Thoracic aorta (tissue), 2 donors: ENCODE results near the gene NUDT3. TPM values are rescaled to one million over a fixed set of nuclear protein-coding genes. Genes with fewer than 3 reads are reported as not detected.

Experiments
- ATAC-seq: fragments of 150-250 bp; one replicate; pipeline ENCODE4 v1.8.0; 2017; ENCODE audit warnings: low read depth; ENCODE audit not compliant: insufficient number of reproducible peaks, low FRiP score
- DNase-seq: peaks from one replicate; pipeline ENCODE4 v3.0.0-alpha.2; 2020; ENCODE audit warnings: low spot score
- H3K27ac ChIP-seq, 2 donors: fragments of 200-600 bp; sonication (generic); 1 replicate in 1 of 2; 2 replicates in 1 of 2; pipeline ENCODE4 v1.5.1; 2016; ENCODE audit warnings: mild to moderate bottlenecking in 2 of 2, moderate library complexity in 2 of 2
- H3K27me3 ChIP-seq: fragments of 200-600 bp; sonication (generic); replicated peaks from 2 replicates; pipeline ENCODE4 v1.6.0; 2016; ENCODE audit warnings: mild to moderate bottlenecking; ENCODE audit not compliant: insufficient read depth
- H3K36me3 ChIP-seq: fragments of 200-600 bp; sonication (generic); one replicate; pipeline ENCODE4 v1.5.1; 2016
- H3K4me1 ChIP-seq, 2 donors: fragments of 200-600 bp; sonication (generic); 1 replicate in 1 of 2; 2 replicates in 1 of 2; pipeline versions ENCODE4 v1.5.1 to v1.6.0; 2016; ENCODE audit warnings: low read depth in 2 of 2, mild to moderate bottlenecking in 1 of 2; ENCODE audit not compliant: control insufficient read depth in 1 of 2
- H3K4me3 ChIP-seq: fragments of 200-600 bp; sonication (generic); 2 replicates; pipeline ENCODE4 v1.5.1; 2016; ENCODE audit warnings: mild to moderate bottlenecking
- H3K9me3 ChIP-seq: fragments of 200-600 bp; sonication (generic); 2 replicates; pipeline ENCODE4 v1.5.1; 2016
- CTCF ChIP-seq: fragments of 200-600 bp; sonication (generic); IDR thresholded peaks from one replicate; pipeline ENCODE4 v1.5.1; 2019; ENCODE audit warnings: antibody characterized with exemption
- total RNA-seq, 2 donors: library from RNA; depleted of rRNA; stranded (reverse); fragments of >200 nt; gene quantifications; one replicate each; pipeline versions ENCODE4 v1.1.0 to v1.2.3, GENCODE V29; 2016

The NUDT3 gene
- total RNA-seq, 2 donors from 2014 or later: 34.8 to 46.8 TPM

GRCh38 chr6:34281702-34282334, 110.7 kb downstream of the NUDT3 start:
- no peak overlapping the region for H3K27ac ChIP-seq
- no peak for ATAC-seq
- peaks cover 0 to 4% of the 10 kb centered on the region in 2 donors for H3K4me1 ChIP-seq
- DNase-seq: no peak
- no peak overlapping the region for H3K4me3 ChIP-seq
- no peaks in the 10 kb centered on the region for H3K9me3 ChIP-seq
- no peaks in the 10 kb centered on the region for H3K36me3 ChIP-seq
- H3K27me3 ChIP-seq: no peaks in the 10 kb centered on the region
- no peak for TF ChIP-seq CTCF

- no peaks in the 10 kb centered on the region for H3K36me3 ChIP-seq
- no peak for ATAC-seq
- H3K4me3 ChIP-seq: no peak overlapping the region
Measured at GRCh38 chr6:34280216-34280615, 112.3 kb downstream of the NUDT3 start.

GRCh38 chr6:34278833-34279232, 113.6 kb downstream of the NUDT3 start:
- ATAC-seq: no peak
- TF ChIP-seq CTCF: no peak
- Histone ChIP-seq H3K27me3 (no peaks in the 10 kb centered on the region), H3K4me1 (no peaks in the 10 kb centered on the region), H3K36me3 (no peaks in the 10 kb centered on the region), H3K27ac (no peak overlapping the region), H3K4me3 (no peak overlapping the region), H3K9me3 (no peaks in the 10 kb centered on the region)
- no peak for DNase-seq

More at GRCh38 chr6:34280216-34280615, 112.3 kb downstream of the NUDT3 start:
- H3K4me1 ChIP-seq: no peaks in the 10 kb centered on the region
- no peak for TF ChIP-seq CTCF
- no peaks in the 10 kb centered on the region for H3K9me3 ChIP-seq
- no peak for DNase-seq
- no peak overlapping the region for H3K27ac ChIP-seq
- no peaks in the 10 kb centered on the region for H3K27me3 ChIP-seq

- H3K9me3 ChIP-seq: no peaks in the 10 kb centered on the region
- TF ChIP-seq CTCF: no peak
- no peaks in the 10 kb centered on the region for H3K36me3 ChIP-seq
- no peaks in the 10 kb centered on the region for H3K4me1 ChIP-seq
- ATAC-seq (no peak), DNase-seq (no peak)
- no peaks in the 10 kb centered on the region for H3K27me3 ChIP-seq
- H3K4me3 ChIP-seq: no peak overlapping the region
- no peak overlapping the region for H3K27ac ChIP-seq
Measured at GRCh38 chr6:34277763-34278112, 114.7 kb downstream of the NUDT3 start.

- ATAC-seq (no peak), DNase-seq (no peak)
- Histone ChIP-seq H3K27ac (no peak overlapping the region), H3K36me3 (no peaks in the 10 kb centered on the region), H3K4me1 (peaks cover 0 to 2% of the 10 kb centered on the region in 2 donors), H3K9me3 (no peaks in the 10 kb centered on the region), H3K4me3 (no peak overlapping the region), H3K27me3 (no peaks in the 10 kb centered on the region)
- no peak for TF ChIP-seq CTCF
Measured at GRCh38 chr6:34276881-34277762, 115.3 kb downstream of the NUDT3 start.
